Pancreas (tissue), 10 donors: Measurements from ENCODE around the gene RAB3C. TPM values are rescaled to one million over a fixed set of nuclear protein-coding genes. Genes with fewer than 3 reads are reported as not detected.

Source experiments
- ATAC-seq, 4 donors: fragments of 200-7000 bp; cut with Tn5 transposase; one replicate each; pipeline versions ENCODE4 v1.8.0 to v1.9.1; 2020; ENCODE audit warnings: mild to moderate bottlenecking in 4 of 4, moderate library complexity in 4 of 4
- DNase-seq, 6 donors: peaks; one replicate each; pipeline ENCODE4 v3.0.0-alpha.2; 2020
- FAIRE-seq: peaks from 2 replicates; lab custom pipeline; 2012; peaks lifted over from hg19 to GRCh38; lab: Jason Lieb, UNC
- H3K27ac ChIP-seq, 4 donors: fragments of 200-600 bp; sonication (generic); 1 replicate in 3 of 4; 2 replicates in 1 of 4; pipeline versions ENCODE4 v1.5.0 to v1.8.0; 2020
- H3K27me3 ChIP-seq, 4 donors: fragments of 200-600 bp; one replicate each; pipeline ENCODE4 v1.8.0; 2021
- H3K36me3 ChIP-seq, 3 donors: fragments of 200-600 bp; sonication (generic) in 1 of 3; one replicate each; pipeline versions ENCODE4 v1.5.0 to v1.8.0; 2020 to 2021
- H3K4me1 ChIP-seq, 3 donors: fragments of 200-600 bp; one replicate each; pipeline ENCODE4 v1.8.0; 2021
- H3K4me3 ChIP-seq, 4 donors: fragments of 200-600 bp; sonication (generic) in 2 of 4; one replicate each; pipeline versions ENCODE4 v1.5.0 to v1.8.0; 2020 to 2021
- H3K9me3 ChIP-seq, 4 donors: fragments of 200-600 bp; one replicate each; pipeline ENCODE4 v1.8.0; 2021
- CTCF ChIP-seq, 4 donors: fragments of 200-600 bp; sonication (generic) in 3 of 4; IDR thresholded peaks; one replicate each; pipeline versions ENCODE4 v1.5.0 to v1.8.0; 2021; ENCODE audit warnings: antibody characterized with exemption in 4 of 4
- WGBS, 2 donors: extraction: QIAGEN DNeasy Blood & Tissue Kit; methylation state at CpG; one replicate each; pipeline ENCODE4 v1.1.7; 2013; 5-methylcytosine and 5-hydroxymethylcytosine counted together
- intact Hi-C, 3 donors: fragments of 100-400 bp; cut with DNase I; formaldehyde crosslinking; loops; one replicate each; pipeline versions ENCODE4 v1.11.1 to v1.14.2; 2022
- polyA plus RNA-seq, 2 donors: library from polyadenylated mRNA; stranded (reverse); fragments of 200-250 nt; gene quantifications; one replicate each; pipeline ENCODE4 v1.2.3, GENCODE V29; 2013
- total RNA-seq, 6 donors: library from RNA; stranded (reverse); fragmentation: NEBNext Ultra II Directional in 4 of 6; extraction: Animal tissue kit (Norgen Biotek cat#: 25700) in 4 of 6; gene quantifications; one replicate each; pipeline versions ENCODE4 v1.2.1 to v1.2.4, GENCODE V29; 2021 to 2023
- donor health status: healthy with polysubstance abuse.
- donor health status: DM: no; HTN: no; CAD: no; lungs with moderate emphysema.
- donor health status: DM: no; HTN: no; CAD: no.
- donor health status: control.
- donor health status: control.
- donor health status: Bipolar disorder and iron deficiency.
- donor health status: DM: yes; HTN: yes; CAD: no.
- donor health status: DM: no; HTN: no; CAD: no.
- donor health status: DM: no; HTN: no; CAD: no.
- donor health status: DM: yes; HTN: yes; CAD: no.

RAB3C gene
- total and polyA plus RNA-seq, 8 donors: 1.7 to 9.0 (median 4.8) TPM

GRCh38 chr5:58675341-58675740, 92.5 kb downstream of the RAB3C start:
- Histone ChIP-seq H3K4me1 (peaks cover 9 to 18% (median 17%) of the 10 kb centered on the region in 3 donors), H3K4me3 (no peak overlapping the region), H3K27ac (no peak overlapping the region), H3K27me3 (no peaks in the 10 kb centered on the region), H3K36me3 (no peaks in the 10 kb centered on the region), H3K9me3 (no peaks in the 10 kb centered on the region)
- TF ChIP-seq CTCF (IDR thresholded peaks at IDR 0.05): no peak
- ATAC-seq (no peak), FAIRE-seq (no peak), DNase-seq (no peak)
- WGBS, 2 donors: 86 to 89% methylated on average over 1 of the region's 1 CpG
- intact Hi-C loops: no loop called here

GRCh38 chr5:58677650-58678049, 94.8 kb downstream of the RAB3C start:
- ATAC-seq (no peak), DNase-seq (no peak), FAIRE-seq (no peak)
- Histone ChIP-seq H3K4me3 (no peak overlapping the region), H3K36me3 (no peaks in the 10 kb centered on the region), H3K27ac (no peak overlapping the region), H3K4me1 (no peaks in the 10 kb centered on the region), H3K27me3 (no peaks in the 10 kb centered on the region), H3K9me3 (no peaks in the 10 kb centered on the region)
- 85 to 86% methylated on average over 2 of the region's 2 CpGs for WGBS, 2 donors
- intact Hi-C loops: no loop called here
- no peak for TF ChIP-seq CTCF (IDR thresholded peaks at IDR 0.05)

GRCh38 chr5:58680503-58680902, 97.6 kb downstream of the RAB3C start:
- ATAC-seq (no peak), FAIRE-seq (no peak)

GRCh38 chr5:58681943-58682342, 99.1 kb downstream of the RAB3C start:
- FAIRE-seq: no peak
- WGBS, 2 donors: 86 to 91% methylated on average over 5 of the region's 5 CpGs
- no peaks in the 10 kb centered on the region for H3K9me3 ChIP-seq
- H3K36me3 ChIP-seq: no peaks in the 10 kb centered on the region
- no peaks in the 10 kb centered on the region for H3K4me1 ChIP-seq
- no peak for TF ChIP-seq CTCF (IDR thresholded peaks at IDR 0.05)
- H3K4me3 ChIP-seq: no peak overlapping the region
- ATAC-seq: no peak
- no peak overlapping the region for H3K27ac ChIP-seq
- no peak for DNase-seq
- H3K27me3 ChIP-seq: no peaks in the 10 kb centered on the region
- intact Hi-C loops: no loop called here

More at GRCh38 chr5:58680503-58680902, 97.6 kb downstream of the RAB3C start:
- Histone ChIP-seq H3K36me3 (no peaks in the 10 kb centered on the region), H3K27me3 (no peaks in the 10 kb centered on the region), H3K4me1 (no peaks in the 10 kb centered on the region), H3K9me3 (no peaks in the 10 kb centered on the region), H3K27ac (no peak overlapping the region), H3K4me3 (no peak overlapping the region)
- WGBS, 2 donors: 79 to 84% methylated on average over 2 of the region's 2 CpGs
- no peak for TF ChIP-seq CTCF (IDR thresholded peaks at IDR 0.05)
- intact Hi-C loops: no loop called here
- DNase-seq: no peak

- ATAC-seq: no peak
- Histone ChIP-seq H3K4me1 (no peaks in the 10 kb centered on the region), H3K27ac (no peak overlapping the region), H3K9me3 (no peaks in the 10 kb centered on the region), H3K36me3 (no peaks in the 10 kb centered on the region), H3K4me3 (no peak overlapping the region), H3K27me3 (no peaks in the 10 kb centered on the region)
- TF ChIP-seq CTCF (IDR thresholded peaks at IDR 0.05): no peak
- 96 to 99% methylated on average over 2 of the region's 2 CpGs for WGBS, 2 donors
- no peak for DNase-seq
- no peak for FAIRE-seq
- intact Hi-C loops: no loop called here
These were observed 100.7 kb downstream of the RAB3C start for GRCh38 chr5:58683567-58683966.
